ENCODE measurements around the gene ELOVL2.
A peak's percentile ranks its signal among the peaks of the same experiment; 100 is the strongest.

The ELOVL2 gene

DNA sequence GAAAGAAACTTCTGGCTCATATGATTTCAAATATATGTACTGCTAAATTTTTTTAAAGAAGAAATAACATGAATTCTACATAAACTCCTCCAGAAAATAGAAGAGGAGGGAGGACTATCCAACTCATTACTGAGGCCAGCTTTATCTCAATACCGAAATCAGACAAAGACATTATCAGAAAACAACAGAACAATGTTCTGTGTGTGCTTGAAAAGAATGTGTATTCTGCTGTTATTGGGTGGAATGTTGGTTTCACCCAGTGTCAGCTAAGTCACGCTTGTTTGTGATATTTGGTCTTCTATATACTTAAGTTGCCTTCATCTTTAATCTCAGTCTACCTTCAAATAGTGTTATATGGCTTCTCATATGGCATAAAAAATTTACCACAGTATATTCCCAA is 18.6 kb upstream of the ELOVL2 start:
- no peak for DNase-seq
- in situ Hi-C loops (cut with HindIII; ENCODE audit: low pct_ligation_motif_present, low pct_unique_long_range_greater_than_20kb, low sequenced_read_pairs), result no loop called here

GRCh38 chr6:11062083-11062482 is 18.0 kb upstream of the ELOVL2 start:
- no peak for DNase-seq
- in situ Hi-C loops (cut with HindIII; ENCODE audit: low pct_ligation_motif_present, low pct_unique_long_range_greater_than_20kb, low sequenced_read_pairs), result no loop called here

DNA sequence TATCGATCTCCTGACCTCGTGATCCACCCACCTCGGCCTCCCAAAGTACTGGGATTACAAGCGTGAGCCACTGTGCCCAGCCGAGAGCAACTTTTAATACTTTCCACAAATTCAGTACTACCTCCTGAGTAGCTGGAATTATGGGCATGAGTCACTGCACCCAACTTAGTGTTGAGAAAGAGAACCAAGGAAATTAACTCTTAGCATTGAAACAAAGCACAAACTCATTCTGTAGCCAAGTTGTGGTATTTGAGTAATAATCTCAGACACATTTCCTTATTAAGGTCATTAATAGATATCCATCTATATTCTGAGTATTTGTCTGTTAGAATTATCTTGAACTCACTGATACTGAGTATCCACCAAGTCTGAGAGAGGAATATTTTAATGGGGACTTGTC is 14.3 kb upstream of the ELOVL2 start:
- DNase-seq, result no peak
- in situ Hi-C loops (cut with HindIII; ENCODE audit: low pct_ligation_motif_present, low pct_unique_long_range_greater_than_20kb, low sequenced_read_pairs), result no loop called here

- no peak for DNase-seq
- in situ Hi-C loops (cut with HindIII; ENCODE audit: low pct_ligation_motif_present, low pct_unique_long_range_greater_than_20kb, low sequenced_read_pairs), result no loop called here
Measured at GRCh38 chr6:11056871-11057270, 12.8 kb upstream of the ELOVL2 start.

DNA sequence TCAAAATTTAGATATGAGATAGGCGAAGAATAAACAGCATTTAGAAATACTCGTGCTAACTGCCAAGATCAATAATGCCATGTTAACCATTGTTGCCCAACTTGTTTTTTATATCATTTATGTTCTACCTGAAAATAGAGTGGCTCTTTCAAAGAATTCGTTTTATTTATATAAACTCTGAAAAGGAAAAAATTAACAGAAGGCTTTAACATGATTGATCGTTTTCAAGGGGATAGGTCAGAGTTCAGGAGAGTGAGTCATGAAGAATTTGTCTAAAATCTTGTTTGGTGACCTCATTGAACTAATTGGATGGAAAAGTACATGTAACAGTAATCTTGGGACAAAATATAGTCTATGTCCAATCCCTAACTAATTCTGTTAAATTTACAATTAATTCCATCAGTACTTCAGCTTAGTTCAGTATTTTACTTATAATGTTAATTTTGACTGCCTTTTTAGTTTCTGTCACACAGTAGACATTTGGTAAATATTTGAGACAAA is 11.1 kb upstream of the ELOVL2 start:
- in situ Hi-C loops (cut with HindIII; ENCODE audit: low pct_ligation_motif_present, low pct_unique_long_range_greater_than_20kb, low sequenced_read_pairs), result no loop called here
- no peak for DNase-seq

GRCh38 chr6:11054722-11055121 is 10.6 kb upstream of the ELOVL2 start:
- DNase-seq, result no peak
- in situ Hi-C loops (cut with HindIII; ENCODE audit: low pct_ligation_motif_present, low pct_unique_long_range_greater_than_20kb, low sequenced_read_pairs), result no loop called here

- in situ Hi-C loops (cut with HindIII; ENCODE audit: low pct_ligation_motif_present, low pct_unique_long_range_greater_than_20kb, low sequenced_read_pairs), result no loop called here
- DNase-seq, result no peak
Measured at GRCh38 chr6:11053307-11053706, 9.2 kb upstream of the ELOVL2 start.

DNA sequence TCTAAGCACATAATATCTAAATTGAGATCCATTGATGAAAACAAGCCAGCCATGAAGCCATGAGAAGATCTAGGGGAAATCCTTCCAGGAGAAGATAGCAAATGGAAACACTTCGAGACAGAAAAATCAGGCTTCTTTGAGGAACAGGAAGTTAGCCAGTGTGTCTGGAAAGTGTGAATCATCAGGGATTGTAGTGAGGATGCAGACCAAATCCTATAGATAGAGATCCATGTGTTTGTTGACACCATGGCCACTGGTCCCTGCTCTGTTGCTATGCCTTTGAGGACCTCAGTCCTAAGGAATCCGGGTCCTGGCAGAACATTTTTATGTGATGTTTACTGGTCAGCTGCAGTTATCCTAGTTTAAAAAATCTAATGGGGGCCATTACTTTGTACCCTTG is 6.6 kb upstream of the ELOVL2 start:
- DNase-seq, result no peak
- in situ Hi-C loops (cut with HindIII; ENCODE audit: low pct_ligation_motif_present, low pct_unique_long_range_greater_than_20kb, low sequenced_read_pairs), result no loop called here

DNA sequence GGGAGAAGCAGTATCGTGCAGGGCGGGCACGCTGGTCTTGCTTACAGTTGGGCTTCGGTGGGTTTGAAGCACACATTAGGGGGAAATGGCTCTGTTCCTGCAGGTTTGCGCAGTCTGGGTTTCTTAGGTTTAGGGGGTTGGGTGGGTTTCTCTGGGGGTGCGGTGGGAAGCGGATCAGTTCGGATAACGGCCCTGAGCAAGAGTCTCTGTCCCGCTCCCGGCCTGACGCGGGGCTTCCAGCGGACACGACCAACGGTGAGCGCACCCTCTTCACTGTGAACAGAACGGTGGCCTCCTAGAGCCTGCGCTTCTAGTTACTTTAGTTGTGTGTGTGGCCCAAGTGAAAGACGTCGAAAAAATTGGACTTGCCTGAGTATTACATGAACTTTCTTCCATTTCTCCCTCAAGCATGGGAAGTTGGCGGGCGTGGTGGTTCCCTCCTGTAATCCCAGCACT is 635 bp upstream of the ELOVL2 start:
- in situ Hi-C loops (cut with HindIII; ENCODE audit: low pct_ligation_motif_present, low pct_unique_long_range_greater_than_20kb, low sequenced_read_pairs), result loop anchor here (10.0 kb wide), 1 partner anchor 90 kb away; no protein-coding TSS in a partner anchor
- no peak for DNase-seq

DNA sequence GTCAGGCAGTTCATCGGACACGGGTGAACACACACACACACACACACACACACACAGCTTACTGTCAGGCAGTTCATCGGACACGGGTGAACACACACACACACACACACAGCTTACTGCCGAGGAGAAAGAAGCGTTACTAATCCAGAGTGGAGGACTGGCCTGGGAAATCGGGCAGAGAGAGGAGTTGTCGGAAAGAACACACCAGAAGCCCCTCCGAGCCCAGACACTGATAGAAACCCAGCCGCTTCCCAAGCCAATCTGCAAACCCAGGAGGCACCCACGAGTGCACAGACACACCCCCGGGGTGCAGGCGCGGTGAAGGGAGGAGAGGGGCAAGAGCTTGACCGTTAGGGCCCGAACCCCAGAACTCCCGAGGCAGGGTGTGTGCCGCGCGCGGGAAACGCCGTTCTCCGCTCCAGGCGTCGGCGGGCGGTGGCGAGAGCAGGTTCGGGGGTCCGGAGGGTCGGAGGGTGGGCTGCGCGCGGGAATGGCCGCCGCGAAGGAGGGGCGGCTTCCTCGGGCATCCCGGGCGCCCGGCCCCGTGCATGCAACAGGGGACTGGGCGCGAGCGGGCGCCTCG is 636 bp downstream of the ELOVL2 start:
- in situ Hi-C loops (cut with HindIII; ENCODE audit: low pct_ligation_motif_present, low pct_unique_long_range_greater_than_20kb, low sequenced_read_pairs), result loop anchor here (10.0 kb wide), 1 partner anchor 89 kb away; no protein-coding TSS in a partner anchor
- DNase-seq, result peak; percentile 66

DNA sequence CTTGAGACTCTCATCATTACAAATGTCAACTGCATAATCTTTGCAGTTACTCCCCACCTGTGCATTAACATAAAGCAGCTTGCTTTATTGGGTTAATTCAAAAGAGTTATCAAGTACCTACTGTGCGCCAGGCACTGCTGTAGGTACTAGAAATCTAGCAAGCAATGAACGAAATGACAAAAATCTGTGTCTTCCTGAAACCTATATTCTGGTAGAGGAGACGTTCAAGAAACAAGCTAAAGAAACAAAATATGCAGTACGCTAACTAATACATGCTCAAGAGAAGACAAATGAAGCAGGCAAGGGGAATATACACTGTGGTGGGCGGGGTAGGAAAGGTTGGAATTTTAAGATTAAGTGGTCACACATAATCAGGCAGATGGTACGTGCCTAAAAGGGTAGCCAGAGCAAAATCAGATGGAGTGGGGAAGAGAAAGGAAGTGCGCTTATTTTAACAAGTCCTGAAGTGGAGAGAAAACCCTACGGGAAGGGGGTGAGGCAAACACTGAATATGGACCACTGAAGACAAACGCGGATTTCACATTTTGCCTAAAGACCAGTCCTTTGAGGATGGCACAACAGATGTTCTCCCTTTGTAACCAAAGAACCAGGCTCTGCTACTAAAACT is 1.2 kb downstream of the ELOVL2 start:
- no peak for DNase-seq
- in situ Hi-C loops (cut with HindIII; ENCODE audit: low pct_ligation_motif_present, low pct_unique_long_range_greater_than_20kb, low sequenced_read_pairs), result loop anchor here (10.0 kb wide), 1 partner anchor 88 kb away; no protein-coding TSS in a partner anchor

GRCh38 chr6:11042025-11042749 is 1.9 kb downstream of the ELOVL2 start:
- DNase-seq, result no peak
- in situ Hi-C loops (cut with HindIII; ENCODE audit: low pct_ligation_motif_present, low pct_unique_long_range_greater_than_20kb, low sequenced_read_pairs), result loop anchor here (10.0 kb wide), 1 partner anchor 87 kb away; no protein-coding TSS in a partner anchor

DNA sequence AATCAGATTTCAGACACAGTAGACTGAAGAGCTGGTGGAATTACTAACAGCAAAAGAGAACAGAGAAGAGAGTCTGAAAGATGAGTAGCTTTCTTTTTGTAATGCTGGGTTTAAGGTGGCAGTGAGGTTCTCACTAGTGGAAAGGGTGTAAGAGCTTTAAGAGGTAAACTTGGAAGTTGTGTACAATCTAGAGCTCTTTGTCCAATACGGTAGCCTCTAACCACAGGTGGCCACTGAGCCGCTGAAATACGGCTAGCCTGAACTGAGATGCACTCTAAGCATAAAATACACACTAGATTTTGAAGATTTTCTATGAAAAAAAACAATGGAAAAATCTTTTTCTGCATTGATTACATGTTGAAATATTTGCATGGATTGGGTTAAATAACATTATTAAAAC is 4.0 kb downstream of the ELOVL2 start:
- DNase-seq, result peak; percentile 25
- in situ Hi-C loops (cut with HindIII; ENCODE audit: low pct_ligation_motif_present, low pct_unique_long_range_greater_than_20kb, low sequenced_read_pairs), result loop anchor here (10.0 kb wide), 1 partner anchor 85 kb away; no protein-coding TSS in a partner anchor

- in situ Hi-C loops (cut with HindIII; ENCODE audit: low pct_ligation_motif_present, low pct_unique_long_range_greater_than_20kb, low sequenced_read_pairs), result no loop called here
- peak; percentile 29 for DNase-seq
Measured at GRCh38 chr6:11039040-11039439, 5.1 kb downstream of the ELOVL2 start.

DNA sequence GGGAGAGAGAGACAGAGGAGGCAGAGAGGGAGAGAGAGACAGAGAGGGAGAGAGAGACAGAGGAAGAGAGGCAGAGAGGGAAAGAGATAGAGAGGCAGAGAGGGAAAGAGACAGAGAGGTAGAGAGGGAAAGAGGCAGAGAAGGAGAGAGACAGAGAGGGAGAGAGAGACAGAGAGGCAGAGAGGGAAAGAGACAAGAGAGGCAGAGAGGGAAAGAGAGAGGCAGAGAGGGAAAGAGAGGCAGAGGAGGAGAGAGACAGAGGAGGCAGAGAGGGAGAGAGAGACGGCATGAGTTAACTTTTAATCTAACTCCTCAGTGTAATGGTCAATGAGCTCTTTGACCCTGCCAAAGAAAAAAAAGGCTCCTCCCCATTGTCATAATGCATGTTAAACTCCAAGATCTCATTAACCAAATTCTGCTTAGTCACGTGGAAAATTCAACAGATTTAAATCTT is 7.1 kb downstream of the ELOVL2 start:
- in situ Hi-C loops (cut with HindIII; ENCODE audit: low pct_ligation_motif_present, low pct_unique_long_range_greater_than_20kb, low sequenced_read_pairs), result no loop called here

DNA sequence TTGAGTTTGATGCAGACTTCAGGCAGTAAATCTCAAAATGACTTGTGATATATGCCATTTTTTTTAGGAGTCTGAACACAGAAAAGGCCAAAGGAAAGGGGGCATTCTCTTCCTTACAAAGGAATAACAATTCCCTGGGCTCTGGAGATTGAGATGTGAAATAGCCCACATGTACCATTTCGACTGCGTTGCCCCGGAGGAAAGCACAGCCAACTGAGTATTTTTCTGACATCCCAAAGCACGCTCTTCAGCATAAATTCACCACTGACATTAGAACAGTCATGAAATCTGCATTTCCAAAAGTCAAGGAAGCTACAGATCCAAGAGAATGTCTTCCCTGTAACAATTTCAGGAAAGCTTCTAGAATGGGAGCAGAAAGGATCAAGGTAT is 7.8 kb downstream of the ELOVL2 start:
- DNase-seq, result no peak
- in situ Hi-C loops (cut with HindIII; ENCODE audit: low pct_ligation_motif_present, low pct_unique_long_range_greater_than_20kb, low sequenced_read_pairs), result no loop called here

More for the DNA sequence above, 7.1 kb downstream of the ELOVL2 start:
- peak; percentile 14 for DNase-seq

- no peak for DNase-seq
- in situ Hi-C loops (cut with HindIII; ENCODE audit: low pct_ligation_motif_present, low pct_unique_long_range_greater_than_20kb, low sequenced_read_pairs), result no loop called here
Measured at GRCh38 chr6:11035616-11036350, 8.3 kb downstream of the ELOVL2 start.

DNA sequence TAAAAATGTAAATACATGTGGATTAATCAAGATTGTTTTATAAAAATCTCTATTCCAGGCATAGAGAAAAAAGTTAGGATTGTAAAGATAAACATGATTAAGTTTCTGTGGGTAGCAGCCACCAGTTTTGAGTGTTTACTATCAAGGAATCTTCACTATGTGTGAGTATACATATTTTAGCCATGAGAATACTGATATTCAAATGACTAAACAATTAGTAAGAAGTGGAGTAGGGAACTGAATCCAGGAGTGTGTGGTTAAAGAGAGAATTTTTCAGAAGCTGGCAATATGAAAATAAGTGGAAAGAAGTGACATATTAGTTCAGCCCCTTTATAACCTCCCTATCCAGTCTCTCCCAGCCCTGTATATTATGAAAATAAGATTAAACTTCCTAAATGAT is 10.3 kb downstream of the ELOVL2 start:
- in situ Hi-C loops (cut with HindIII; ENCODE audit: low pct_ligation_motif_present, low pct_unique_long_range_greater_than_20kb, low sequenced_read_pairs), result no loop called here
- peak; percentile 28 for DNase-seq

GRCh38 chr6:11030904-11031303 is 13.2 kb downstream of the ELOVL2 start:
- no peak for DNase-seq
- in situ Hi-C loops (cut with HindIII; ENCODE audit: low pct_ligation_motif_present, low pct_unique_long_range_greater_than_20kb, low sequenced_read_pairs), result no loop called here

Data from ACHN (cell line).